ENCODE data around the gene STK39.
A peak's percentile ranks its signal among the peaks of the same experiment; 100 is the strongest.
"Not testable (repeated sequence)": the region's sequence is repeated elsewhere in the genome, so short reads cannot be mapped to it uniquely, and the experiment has no call there.

The STK39 gene

DNA sequence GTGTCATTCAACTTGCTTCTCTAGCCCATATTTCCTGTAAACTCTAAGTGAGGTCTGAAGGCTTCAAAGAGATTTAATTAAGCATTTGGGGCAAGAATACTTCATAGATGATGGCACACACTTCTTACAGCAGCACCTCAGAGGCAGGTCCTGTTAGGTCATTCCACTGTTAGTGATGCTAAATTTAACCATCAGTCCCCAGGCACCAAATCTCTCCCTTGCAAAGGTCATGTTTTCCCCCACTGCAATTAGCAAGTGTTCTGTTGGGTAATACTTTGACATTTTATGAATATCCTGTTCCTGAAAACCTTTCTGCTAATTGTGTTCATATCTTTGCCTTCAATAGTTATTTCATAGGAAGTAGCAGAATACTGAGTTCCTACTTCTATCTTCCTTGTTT lies 117.0 kb downstream of the STK39 start:
- TF ChIP-seq, protein P1, sequence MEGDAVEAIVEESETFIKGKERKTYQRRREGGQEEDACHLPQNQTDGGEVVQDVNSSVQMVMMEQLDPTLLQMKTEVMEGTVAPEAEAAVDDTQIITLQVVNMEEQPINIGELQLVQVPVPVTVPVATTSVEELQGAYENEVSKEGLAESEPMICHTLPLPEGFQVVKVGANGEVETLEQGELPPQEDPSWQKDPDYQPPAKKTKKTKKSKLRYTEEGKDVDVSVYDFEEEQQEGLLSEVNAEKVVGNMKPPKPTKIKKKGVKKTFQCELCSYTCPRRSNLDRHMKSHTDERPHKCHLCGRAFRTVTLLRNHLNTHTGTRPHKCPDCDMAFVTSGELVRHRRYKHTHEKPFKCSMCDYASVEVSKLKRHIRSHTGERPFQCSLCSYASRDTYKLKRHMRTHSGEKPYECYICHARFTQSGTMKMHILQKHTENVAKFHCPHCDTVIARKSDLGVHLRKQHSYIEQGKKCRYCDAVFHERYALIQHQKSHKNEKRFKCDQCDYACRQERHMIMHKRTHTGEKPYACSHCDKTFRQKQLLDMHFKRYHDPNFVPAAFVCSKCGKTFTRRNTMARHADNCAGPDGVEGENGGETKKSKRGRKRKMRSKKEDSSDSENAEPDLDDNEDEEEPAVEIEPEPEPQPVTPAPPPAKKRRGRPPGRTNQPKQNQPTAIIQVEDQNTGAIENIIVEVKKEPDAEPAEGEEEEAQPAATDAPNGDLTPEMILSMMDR (IDR thresholded peaks at IDR 0.05; ENCODE audit: extremely low read depth, insufficient read depth, missing control alignments) = no peak
- DNase-seq (ENCODE audit: low spot score) = no peak
- in situ Hi-C loops (cut with MboI; ENCODE audit: low pct_unique_long_range_greater_than_20kb, low sequenced_read_pairs, unreplicated experiment) = no loop called here

DNA sequence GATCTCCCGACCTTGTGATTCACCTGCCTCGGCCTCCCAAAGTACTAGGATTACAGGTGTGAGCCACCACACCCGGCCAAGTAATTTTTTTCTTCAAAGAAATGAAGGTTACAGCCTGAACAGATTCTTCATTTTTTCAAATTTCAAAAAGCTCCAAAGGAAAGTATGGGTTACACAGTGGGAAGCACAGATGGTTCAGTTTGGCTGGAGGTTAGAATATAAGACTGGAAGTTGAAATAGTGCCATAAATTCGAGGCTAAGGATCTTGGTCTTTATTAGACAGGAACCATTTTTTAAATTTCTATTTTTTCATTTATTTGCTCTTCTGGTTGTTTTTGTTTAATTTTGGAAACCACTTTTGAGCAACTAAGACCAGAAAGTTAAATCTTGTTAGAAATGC lies 120.0 kb downstream of the STK39 start:
- no peak for DNase-seq (ENCODE audit: low spot score)
- in situ Hi-C loops (cut with MboI; ENCODE audit: low pct_unique_long_range_greater_than_20kb, low sequenced_read_pairs, unreplicated experiment) = no loop called here
- TF ChIP-seq, protein P1 (IDR thresholded peaks at IDR 0.05; ENCODE audit: extremely low read depth, insufficient read depth, missing control alignments) = no peak

DNA sequence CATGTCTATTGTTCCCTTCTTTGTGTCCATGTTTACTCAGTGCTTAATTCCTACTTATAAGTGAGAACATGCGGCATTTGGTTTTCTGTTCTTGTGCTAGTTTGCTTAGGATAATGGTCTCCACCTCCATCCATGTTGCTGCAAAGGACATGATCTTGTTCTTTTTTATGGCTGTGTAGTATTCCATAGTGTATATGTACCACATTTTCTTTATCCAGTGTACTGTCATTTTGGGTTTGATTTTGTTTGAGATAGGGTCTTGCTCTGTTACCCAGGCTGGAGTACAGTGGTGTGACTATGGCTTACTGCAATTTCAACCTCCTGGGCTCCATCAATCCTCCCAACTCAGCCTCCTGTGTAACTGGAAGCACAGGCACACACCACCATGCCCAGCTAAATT lies 125.2 kb downstream of the STK39 start:
- DNase-seq (ENCODE audit: low spot score) = not testable (repeated sequence)
- in situ Hi-C loops (cut with MboI; ENCODE audit: low pct_unique_long_range_greater_than_20kb, low sequenced_read_pairs, unreplicated experiment) = loop anchor here (25.0 kb wide), 1 partner anchor 1585 kb away; no protein-coding TSS in a partner anchor

DNA sequence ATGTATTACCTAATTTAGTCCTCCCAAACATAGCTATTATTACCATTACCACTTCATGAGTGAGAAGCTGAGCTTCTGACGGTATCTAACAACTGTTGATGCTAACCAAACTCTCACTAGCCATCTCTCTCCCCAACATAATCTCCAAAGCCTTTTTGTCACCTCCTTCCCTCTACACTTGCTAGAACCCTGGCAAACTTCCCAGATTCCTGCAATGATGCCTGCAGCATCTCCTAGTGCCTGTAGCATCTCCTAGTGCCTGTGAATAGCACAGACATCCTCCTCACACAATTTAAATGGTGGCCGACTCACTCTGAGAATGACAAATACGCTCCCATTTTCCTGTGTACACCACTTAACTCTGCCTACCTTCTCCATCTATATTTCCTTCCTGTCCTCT lies 126.7 kb downstream of the STK39 start:
- DNase-seq (ENCODE audit: low spot score) = no peak
- in situ Hi-C loops (cut with MboI; ENCODE audit: low pct_unique_long_range_greater_than_20kb, low sequenced_read_pairs, unreplicated experiment) = loop anchor here (25.0 kb wide), 1 partner anchor 1583 kb away; no protein-coding TSS in a partner anchor
- TF ChIP-seq, protein P1 (IDR thresholded peaks at IDR 0.05; ENCODE audit: extremely low read depth, insufficient read depth, missing control alignments) = no peak

DNA sequence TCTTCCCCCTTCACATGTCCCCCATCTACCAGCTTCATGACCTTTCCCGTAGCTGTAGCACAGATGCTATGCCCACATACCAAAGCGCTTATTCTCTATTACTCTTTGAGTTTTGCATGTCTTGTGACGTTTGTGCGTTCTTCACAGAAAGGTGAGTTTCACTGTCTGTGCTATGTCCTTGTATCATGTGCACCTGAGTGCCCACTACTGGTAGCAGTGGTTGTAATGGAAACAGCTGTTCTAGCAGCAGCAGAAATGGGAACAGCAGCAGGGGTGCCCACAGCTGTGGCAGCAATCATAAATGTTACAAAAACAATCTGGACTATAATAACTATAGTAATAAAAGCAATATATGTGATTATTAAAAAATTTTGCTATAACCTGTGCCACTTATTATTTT lies 127.1 kb downstream of the STK39 start:
- TF ChIP-seq, protein P1 (IDR thresholded peaks at IDR 0.05; ENCODE audit: extremely low read depth, insufficient read depth, missing control alignments) = no peak
- no peak for DNase-seq (ENCODE audit: low spot score)
- in situ Hi-C loops (cut with MboI; ENCODE audit: low pct_unique_long_range_greater_than_20kb, low sequenced_read_pairs, unreplicated experiment) = loop anchor here (25.0 kb wide), 1 partner anchor 1583 kb away; no protein-coding TSS in a partner anchor

DNA sequence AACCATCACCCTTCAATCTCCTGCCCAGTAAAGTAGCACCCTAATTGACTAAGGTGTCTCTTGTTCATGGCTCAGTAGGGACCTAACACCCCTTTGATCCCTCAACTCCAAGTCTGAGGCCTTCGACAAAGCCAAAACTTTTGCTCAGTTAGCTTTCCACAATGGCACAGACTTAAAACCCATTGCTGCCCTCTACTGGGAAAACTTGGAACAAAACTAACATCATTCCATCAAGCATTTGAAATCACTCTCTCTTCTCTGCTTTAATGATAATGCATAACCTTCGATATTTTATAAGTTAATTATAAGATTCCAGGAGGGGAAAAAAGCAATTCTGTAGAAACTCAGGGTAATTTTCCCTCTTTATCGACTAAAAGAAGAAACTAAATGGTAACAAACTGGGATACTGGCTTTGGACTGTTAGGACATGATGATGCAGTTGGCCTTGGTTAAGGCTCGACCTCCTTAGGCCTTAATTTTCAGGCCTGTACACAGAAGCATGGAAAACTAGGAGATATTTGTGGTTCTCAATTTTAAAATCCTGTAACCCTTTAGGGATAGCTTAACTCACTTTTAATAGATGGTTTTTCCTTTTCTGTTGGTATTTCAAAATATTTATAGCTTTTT lies 127.8 kb downstream of the STK39 start:
- DNase-seq (ENCODE audit: low spot score) = no peak
- in situ Hi-C loops (cut with MboI; ENCODE audit: low pct_unique_long_range_greater_than_20kb, low sequenced_read_pairs, unreplicated experiment) = loop anchor here (25.0 kb wide), 1 partner anchor 1582 kb away; no protein-coding TSS in a partner anchor
- TF ChIP-seq, protein P1 (IDR thresholded peaks at IDR 0.05; ENCODE audit: extremely low read depth, insufficient read depth, missing control alignments) = peak; percentile 65

DNA sequence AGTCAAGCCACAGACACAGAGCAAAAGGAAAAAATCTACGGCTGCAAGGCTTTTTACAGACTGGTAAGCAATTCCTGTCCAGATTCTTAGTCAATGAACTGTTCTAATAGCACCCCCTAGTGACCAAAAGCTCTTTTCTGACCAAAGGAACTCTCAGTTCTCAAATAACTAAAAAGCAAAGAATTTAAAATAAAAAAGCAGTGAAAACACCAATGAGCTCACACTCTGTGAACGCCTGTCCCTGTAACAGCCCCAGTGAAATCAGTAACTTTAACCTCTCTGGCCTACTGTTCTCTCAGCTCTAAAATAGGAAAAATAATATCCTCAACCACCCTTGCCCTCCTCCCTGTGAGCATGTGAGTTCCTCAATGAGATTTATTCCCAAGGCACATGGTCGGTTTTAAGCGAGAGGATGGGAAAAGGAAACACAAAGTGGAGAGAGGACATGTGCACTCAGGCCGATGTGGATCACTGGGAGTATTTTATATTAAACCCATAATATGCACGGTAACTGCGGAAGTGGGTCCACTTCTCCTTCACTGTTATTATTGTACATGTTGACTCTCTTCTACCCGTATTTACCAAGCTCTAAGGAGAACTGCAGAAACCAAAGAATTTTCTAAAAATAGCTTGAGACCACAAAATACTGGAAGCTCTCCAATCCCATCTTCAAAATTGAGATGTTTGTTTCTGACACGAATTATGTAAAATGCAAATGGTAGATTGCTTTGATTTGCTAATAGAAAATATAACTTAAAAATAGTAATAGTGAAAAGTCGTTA lies 128.5 kb downstream of the STK39 start:
- TF ChIP-seq, protein P1 (IDR thresholded peaks at IDR 0.05; ENCODE audit: extremely low read depth, insufficient read depth, missing control alignments) = peak; percentile 65
- in situ Hi-C loops (cut with MboI; ENCODE audit: low pct_unique_long_range_greater_than_20kb, low sequenced_read_pairs, unreplicated experiment) = loop anchor here (25.0 kb wide), 1 partner anchor 1582 kb away; no protein-coding TSS in a partner anchor
- peak; percentile 8 for DNase-seq (ENCODE audit: low spot score)
